Measurements from ENCODE around the gene PCDHGB6.
A peak's percentile ranks its signal among the peaks of the same experiment; 100 is the strongest.
"Not testable (repeated sequence)": the region's sequence is repeated elsewhere in the genome, so short reads cannot be mapped to it uniquely, and the experiment has no call there.

The PCDHGB6 gene

GRCh38 chr5:141399555-141400258 lies 8.1 kb upstream of the PCDHGB6 start:
- no peak overlapping the region for H3K27ac Mint-ChIP-seq
- no peak overlapping the region for H3K4me3 Mint-ChIP-seq
- peaks cover 48% of the 10 kb centered on the region for H3K27me3 Mint-ChIP-seq

DNA sequence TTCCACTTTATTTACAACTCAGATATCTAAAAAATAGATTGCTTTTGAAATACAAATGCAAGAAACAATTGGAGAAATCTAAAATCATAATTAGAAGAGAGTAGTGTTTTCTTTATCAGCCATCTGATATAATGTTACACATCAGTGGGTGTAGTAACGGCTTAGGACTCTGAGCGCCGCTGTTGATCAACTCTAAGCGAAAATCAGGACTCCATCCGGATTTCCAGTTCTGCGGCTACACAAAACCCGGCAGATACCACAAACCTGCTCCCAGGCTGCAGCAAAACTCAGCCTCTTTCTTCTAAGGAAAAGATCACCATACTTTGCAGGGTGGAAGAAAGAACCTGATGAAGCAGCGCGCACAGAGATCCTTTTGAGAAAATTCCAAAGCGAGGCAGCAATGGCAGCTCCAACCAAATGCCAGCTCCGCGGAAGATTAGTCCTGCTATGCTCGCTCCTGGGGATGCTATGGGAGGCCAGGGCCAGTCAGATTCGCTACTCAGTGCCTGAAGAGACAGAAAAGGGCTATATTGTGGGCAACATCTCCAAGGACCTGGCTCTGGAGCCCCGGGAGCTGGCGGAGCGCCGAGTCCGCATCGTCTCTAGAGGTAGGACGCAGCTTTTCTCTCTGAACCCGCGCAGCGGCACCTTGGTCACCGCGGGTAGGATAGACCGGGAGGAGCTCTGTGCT lies 5.1 kb upstream of the PCDHGB6 start, which contains the start of gene PCDHGA9:
TSS of gene PCDHGA9 (plus strand) at position 226 of the 691 bp plus-strand sequence. CDS start at position 401, 175 bp downstream.
- H3K9me3 Mint-ChIP-seq (ENCODE audit: low read depth) = peaks cover 19% of the 10 kb centered on the region
- H3K27me3 Mint-ChIP-seq = peaks cover 50% of the 10 kb centered on the region
- peak within 1 kb of the TSS; percentile 75 for H3K4me3 Mint-ChIP-seq
- peaks cover 19% of the 10 kb centered on the region for H3K36me3 Mint-ChIP-seq
- no peak within 1 kb of the TSS for H3K27ac Mint-ChIP-seq
- H3K4me1 Mint-ChIP-seq (ENCODE audit: low read depth) = peaks cover 4% of the 10 kb centered on the region

More at GRCh38 chr5:141399555-141400258, 8.1 kb upstream of the PCDHGB6 start:
- H3K4me1 Mint-ChIP-seq (ENCODE audit: low read depth) = peaks cover 4% of the 10 kb centered on the region
- peaks cover 19% of the 10 kb centered on the region for H3K9me3 Mint-ChIP-seq (ENCODE audit: low read depth)
- H3K36me3 Mint-ChIP-seq = peaks cover 18% of the 10 kb centered on the region

DNA sequence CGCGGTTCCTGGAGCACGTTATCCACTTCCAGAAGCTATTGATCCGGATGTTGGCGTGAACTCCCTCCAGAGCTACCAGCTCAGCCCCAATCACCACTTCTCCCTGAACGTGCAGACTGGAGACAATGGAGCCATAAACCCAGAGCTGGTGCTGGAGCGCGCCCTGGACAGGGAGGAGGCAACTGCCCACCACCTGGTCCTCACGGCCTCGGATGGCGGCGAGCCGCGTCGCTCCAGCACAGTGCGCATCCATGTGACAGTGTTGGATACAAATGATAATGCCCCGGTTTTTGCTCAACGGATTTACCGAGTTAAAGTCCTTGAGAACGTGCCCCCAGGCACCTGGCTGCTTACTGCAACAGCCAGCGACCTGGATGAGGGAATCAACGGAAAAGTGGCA lies 4.4 kb upstream of the PCDHGB6 start:
- peaks cover 19% of the 10 kb centered on the region for H3K9me3 Mint-ChIP-seq (ENCODE audit: low read depth)
- H3K4me1 Mint-ChIP-seq (ENCODE audit: low read depth) = peaks cover 4% of the 10 kb centered on the region
- H3K27ac Mint-ChIP-seq = no peak overlapping the region
- peaks cover 53% of the 10 kb centered on the region for H3K27me3 Mint-ChIP-seq
- H3K4me3 Mint-ChIP-seq = no peak overlapping the region
- H3K36me3 Mint-ChIP-seq = peaks cover 21% of the 10 kb centered on the region

DNA sequence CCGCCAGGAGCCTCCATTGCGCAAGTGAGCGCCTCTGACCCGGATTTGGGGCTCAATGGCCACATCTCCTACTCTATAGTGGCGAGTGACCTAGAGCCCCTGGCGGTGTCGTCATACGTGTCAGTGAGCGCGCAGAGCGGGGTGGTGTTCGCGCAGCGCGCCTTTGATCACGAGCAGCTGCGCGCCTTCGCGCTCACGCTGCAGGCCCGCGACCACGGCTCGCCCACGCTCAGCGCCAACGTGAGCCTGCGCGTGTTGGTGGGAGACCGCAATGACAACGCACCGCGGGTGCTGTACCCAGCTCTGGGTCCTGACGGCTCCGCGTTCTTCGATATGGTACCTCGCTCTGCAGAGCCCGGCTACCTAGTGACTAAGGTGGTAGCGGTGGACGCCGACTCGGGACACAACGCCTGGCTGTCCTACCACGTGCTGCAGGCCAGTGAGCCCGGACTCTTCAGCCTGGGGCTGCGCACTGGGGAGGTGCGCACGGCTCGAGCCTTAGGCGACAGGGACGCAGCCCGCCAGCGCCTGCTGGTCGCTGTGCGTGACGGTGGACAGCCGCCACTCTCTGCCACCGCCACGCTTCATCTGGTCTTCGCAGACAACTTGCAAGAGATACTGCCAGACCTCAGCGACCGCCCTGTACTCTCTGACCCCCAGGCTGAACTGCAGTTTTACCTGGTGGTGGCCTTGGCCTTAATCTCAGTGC lies 1.9 kb downstream of the PCDHGB6 start:
- peaks cover 20% of the 10 kb centered on the region for H3K36me3 Mint-ChIP-seq
- H3K9me3 Mint-ChIP-seq (ENCODE audit: low read depth) = peaks cover 13% of the 10 kb centered on the region
- peaks cover 55% of the 10 kb centered on the region for H3K27me3 Mint-ChIP-seq
- H3K4me1 Mint-ChIP-seq (ENCODE audit: low read depth) = peaks cover 12% of the 10 kb centered on the region
- H3K27ac Mint-ChIP-seq = no peak overlapping the region
- no peak overlapping the region for H3K4me3 Mint-ChIP-seq

- peaks cover 23% of the 10 kb centered on the region for H3K36me3 Mint-ChIP-seq
- no peak overlapping the region for H3K4me3 Mint-ChIP-seq
- peaks cover 51% of the 10 kb centered on the region for H3K27me3 Mint-ChIP-seq
- H3K9me3 Mint-ChIP-seq (ENCODE audit: low read depth) = peaks cover 13% of the 10 kb centered on the region
- H3K27ac Mint-ChIP-seq = no peak overlapping the region
- peaks cover 15% of the 10 kb centered on the region for H3K4me1 Mint-ChIP-seq (ENCODE audit: low read depth)
Observed at GRCh38 chr5:141411575-141411974, 3.8 kb downstream of the PCDHGB6 start.

DNA sequence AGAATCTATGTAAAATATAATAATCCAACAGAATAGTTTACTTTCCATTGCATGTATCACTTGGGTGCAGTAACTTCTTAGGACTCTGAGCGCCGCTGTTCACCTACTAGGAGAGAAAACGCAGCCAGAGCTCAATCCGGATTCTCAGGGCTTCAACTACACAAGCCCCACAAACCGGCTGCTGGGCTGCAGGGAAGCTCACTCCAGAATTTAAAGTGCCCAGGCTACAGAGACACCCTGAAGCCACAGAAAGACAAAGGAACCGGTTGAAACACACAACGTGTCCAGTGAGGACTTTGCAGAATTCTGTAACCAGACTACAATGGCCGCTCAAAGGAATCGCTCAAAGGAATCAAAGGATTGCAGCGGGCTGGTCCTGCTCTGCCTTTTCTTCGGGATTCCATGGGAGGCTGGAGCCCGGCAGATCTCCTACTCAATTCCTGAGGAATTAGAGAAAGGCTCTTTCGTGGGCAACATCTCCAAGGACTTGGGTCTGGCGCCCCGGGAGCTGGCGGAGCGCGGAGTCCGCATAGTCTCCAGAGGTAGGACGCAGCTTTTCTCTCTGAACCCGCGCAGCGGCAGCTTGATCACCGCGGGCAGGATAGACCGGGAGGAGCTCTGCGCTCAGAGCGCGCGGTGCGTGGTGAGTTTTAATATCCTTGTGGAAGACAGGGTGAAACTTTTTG lies 5.2 kb downstream of the PCDHGB6 start, which contains the start of gene PCDHGA10:
TSS of gene PCDHGA10 (plus strand) at position 134 of the 686 bp plus-strand sequence. CDS start at position 323, 189 bp downstream.
- Mint-ChIP-seq H3K4me1 (ENCODE audit: low read depth) (peaks cover 17% of the 10 kb centered on the region), H3K4me3 (peak within 1 kb of the TSS; percentile 89), H3K36me3 (peaks cover 22% of the 10 kb centered on the region), H3K27me3 (peaks cover 50% of the 10 kb centered on the region), H3K27ac (no peak within 1 kb of the TSS), H3K9me3 (ENCODE audit: low read depth) (peaks cover 13% of the 10 kb centered on the region)

DNA sequence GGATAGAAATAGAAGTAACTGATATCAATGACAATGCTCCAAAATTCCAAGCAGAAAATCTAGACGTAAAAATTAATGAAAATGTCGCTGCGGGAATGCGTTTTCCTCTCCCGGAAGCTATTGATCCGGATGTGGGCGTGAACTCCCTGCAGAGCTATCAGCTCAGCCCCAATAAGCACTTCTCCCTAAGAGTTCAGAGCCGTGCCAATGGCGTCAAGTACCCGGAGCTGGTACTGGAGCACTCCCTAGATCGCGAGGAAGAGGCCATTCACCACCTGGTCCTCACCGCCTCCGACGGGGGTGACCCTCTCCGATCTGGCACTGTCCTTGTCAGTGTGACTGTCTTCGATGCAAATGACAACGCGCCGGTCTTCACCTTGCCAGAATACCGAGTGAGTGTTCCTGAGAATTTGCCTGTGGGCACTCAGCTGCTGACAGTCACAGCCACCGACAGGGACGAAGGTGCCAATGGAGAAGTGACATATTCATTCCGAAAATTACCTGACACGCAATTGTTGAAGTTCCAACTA lies 5.8 kb downstream of the PCDHGB6 start:
- H3K36me3 Mint-ChIP-seq = peaks cover 26% of the 10 kb centered on the region
- H3K4me3 Mint-ChIP-seq = peak overlapping the region; percentile 89
- H3K27ac Mint-ChIP-seq = no peak overlapping the region
- peaks cover 19% of the 10 kb centered on the region for H3K4me1 Mint-ChIP-seq (ENCODE audit: low read depth)
- peaks cover 16% of the 10 kb centered on the region for H3K9me3 Mint-ChIP-seq (ENCODE audit: low read depth)
- peaks cover 53% of the 10 kb centered on the region for H3K27me3 Mint-ChIP-seq

GRCh38 chr5:141414548-141415274 lies 6.9 kb downstream of the PCDHGB6 start:
- not testable (repeated sequence) for H3K27ac Mint-ChIP-seq
- Mint-ChIP-seq H3K27me3 (peaks cover 49% of the 10 kb centered on the region), H3K9me3 (ENCODE audit: low read depth) (peaks cover 14% of the 10 kb centered on the region), H3K36me3 (peaks cover 27% of the 10 kb centered on the region), H3K4me1 (ENCODE audit: low read depth) (peaks cover 22% of the 10 kb centered on the region), H3K4me3 (peak overlapping the region; percentile 89)

DNA sequence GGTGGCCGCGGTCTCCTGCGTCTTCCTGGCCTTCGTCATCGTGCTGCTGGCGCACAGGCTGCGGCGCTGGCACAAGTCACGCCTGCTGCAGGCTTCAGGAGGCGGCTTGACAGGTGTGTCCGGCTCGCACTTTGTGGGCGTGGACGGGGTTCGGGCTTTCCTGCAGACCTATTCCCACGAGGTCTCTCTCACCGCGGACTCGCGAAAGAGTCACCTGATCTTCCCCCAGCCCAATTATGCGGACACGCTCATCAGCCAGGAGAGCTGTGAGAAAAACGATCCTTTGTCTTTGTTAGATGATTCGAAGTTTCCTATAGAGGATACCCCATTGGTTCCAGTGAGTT lies 7.4 kb downstream of the PCDHGB6 start:
- H3K9me3 Mint-ChIP-seq (ENCODE audit: low read depth) = peaks cover 13% of the 10 kb centered on the region
- not testable (repeated sequence) for H3K27ac Mint-ChIP-seq, H3K4me3 Mint-ChIP-seq
- H3K27me3 Mint-ChIP-seq = peaks cover 50% of the 10 kb centered on the region
- peaks cover 22% of the 10 kb centered on the region for H3K4me1 Mint-ChIP-seq (ENCODE audit: low read depth)
- peaks cover 27% of the 10 kb centered on the region for H3K36me3 Mint-ChIP-seq

- Mint-ChIP-seq H3K9me3 (ENCODE audit: low read depth) (peaks cover 20% of the 10 kb centered on the region), H3K27ac (peak within 1 kb of the TSS; percentile 50), H3K36me3 (peaks cover 35% of the 10 kb centered on the region), H3K27me3 (peaks cover 55% of the 10 kb centered on the region), H3K4me3 (peak within 1 kb of the TSS; percentile 79), H3K4me1 (ENCODE audit: low read depth) (peaks cover 25% of the 10 kb centered on the region)
Observed at GRCh38 chr5:141417494-141418172, 9.8 kb downstream of the PCDHGB6 start, which contains the start of gene PCDHGB7. TSS of gene PCDHGB7 (plus strand) at chr5:141417677. CDS start at chr5:141417860, 183 bp downstream.

GRCh38 chr5:141419074-141419880 lies 11.5 kb downstream of the PCDHGB6 start:
- Mint-ChIP-seq H3K27me3 (peaks cover 50% of the 10 kb centered on the region), H3K4me1 (ENCODE audit: low read depth) (peaks cover 16% of the 10 kb centered on the region), H3K27ac (no peak overlapping the region), H3K4me3 (peak overlapping the region; percentile 25), H3K36me3 (peaks cover 35% of the 10 kb centered on the region), H3K9me3 (ENCODE audit: low read depth) (peaks cover 23% of the 10 kb centered on the region)

DNA sequence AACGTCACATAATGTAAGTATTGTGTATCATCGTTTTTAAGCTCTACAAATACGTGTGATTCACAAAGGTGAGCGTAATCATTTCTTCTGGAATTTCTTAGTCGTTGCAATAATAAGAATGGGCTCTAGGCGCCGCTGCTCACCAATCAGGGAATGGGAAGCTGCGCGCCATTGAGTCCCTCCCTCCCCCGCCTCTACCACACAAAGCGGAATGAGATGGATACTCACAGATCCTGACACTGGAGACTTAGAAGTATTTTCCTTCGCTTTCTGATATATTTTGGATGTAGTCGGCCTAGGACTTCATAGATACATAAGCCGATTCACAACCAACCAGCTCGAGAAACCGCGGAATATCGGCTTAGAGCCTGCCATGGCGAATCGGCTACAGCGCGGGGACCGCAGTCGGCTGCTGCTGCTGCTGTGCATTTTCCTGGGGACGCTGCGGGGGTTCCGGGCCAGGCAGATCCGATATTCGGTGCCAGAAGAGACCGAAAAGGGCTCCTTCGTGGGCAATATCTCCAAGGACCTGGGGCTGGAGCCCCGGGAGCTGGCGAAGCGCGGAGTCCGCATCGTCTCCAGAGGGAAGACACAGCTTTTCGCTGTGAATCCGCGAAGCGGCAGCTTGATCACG lies 13.2 kb downstream of the PCDHGB6 start, which contains the start of gene PCDHGA11:
TSS of gene PCDHGA11 (plus strand) at position 197 of the 634 bp plus-strand sequence. CDS start at position 374, 177 bp downstream.
- peaks cover 20% of the 10 kb centered on the region for H3K9me3 Mint-ChIP-seq (ENCODE audit: low read depth)
- peaks cover 10% of the 10 kb centered on the region for H3K4me1 Mint-ChIP-seq (ENCODE audit: low read depth)
- peaks cover 31% of the 10 kb centered on the region for H3K36me3 Mint-ChIP-seq
- H3K27ac Mint-ChIP-seq = peak within 1 kb of the TSS; percentile 70
- H3K27me3 Mint-ChIP-seq = peaks cover 53% of the 10 kb centered on the region
- H3K4me3 Mint-ChIP-seq = peak within 1 kb of the TSS; percentile 87
